NCI-H82 treated with DMSO at 0.1 percent for 48 hours (cell line): ENCODE results near the gene SLC49A3.
A peak's percentile ranks its signal among the peaks of the same experiment; 100 is the strongest.

Experiments
- DNase-seq: peaks from one replicate; lab custom pipeline; 2025; ENCODE audit not compliant: unreplicated experiment; lab: John Stamatoyannopoulos, UW

The SLC49A3 gene

GRCh38 chr4:666822-667544 is 22.0 kb downstream of the SLC49A3 start:
- no peak for DNase-seq

- DNase-seq: no peak
Observed at GRCh38 chr4:666436-666810, 22.5 kb downstream of the SLC49A3 start.

- no peak for DNase-seq
Observed at GRCh38 chr4:665751-666435, 23.1 kb downstream of the SLC49A3 start.

- DNase-seq: no peak
Observed at GRCh38 chr4:665381-665750, 23.6 kb downstream of the SLC49A3 start.

DNA sequence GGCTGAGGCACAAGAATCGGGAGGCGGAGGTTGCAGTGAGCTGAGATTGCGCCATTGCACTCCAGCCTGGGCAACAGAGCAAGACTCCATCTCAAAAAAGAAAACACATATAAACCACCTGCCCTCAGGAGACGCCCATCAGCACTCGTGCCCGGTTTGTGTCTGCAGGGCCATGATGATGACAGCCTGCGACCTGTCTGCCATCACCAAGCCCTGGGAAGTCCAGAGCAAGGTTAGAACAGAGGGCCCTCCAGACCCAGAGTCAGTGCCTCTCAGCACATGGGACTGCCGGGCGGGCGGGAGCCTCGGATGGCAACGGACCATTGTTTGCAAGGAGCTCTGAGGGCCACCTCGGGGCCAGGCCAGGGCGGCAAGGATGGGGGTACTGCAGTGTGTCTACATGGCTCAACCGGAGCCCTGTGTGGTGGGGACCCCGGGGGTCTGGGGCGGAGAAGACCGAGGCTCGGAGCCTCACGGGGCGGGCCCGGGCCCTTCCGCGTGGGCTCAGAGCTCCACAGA is 24.2 kb downstream of the SLC49A3 start:
- no peak for DNase-seq

DNA sequence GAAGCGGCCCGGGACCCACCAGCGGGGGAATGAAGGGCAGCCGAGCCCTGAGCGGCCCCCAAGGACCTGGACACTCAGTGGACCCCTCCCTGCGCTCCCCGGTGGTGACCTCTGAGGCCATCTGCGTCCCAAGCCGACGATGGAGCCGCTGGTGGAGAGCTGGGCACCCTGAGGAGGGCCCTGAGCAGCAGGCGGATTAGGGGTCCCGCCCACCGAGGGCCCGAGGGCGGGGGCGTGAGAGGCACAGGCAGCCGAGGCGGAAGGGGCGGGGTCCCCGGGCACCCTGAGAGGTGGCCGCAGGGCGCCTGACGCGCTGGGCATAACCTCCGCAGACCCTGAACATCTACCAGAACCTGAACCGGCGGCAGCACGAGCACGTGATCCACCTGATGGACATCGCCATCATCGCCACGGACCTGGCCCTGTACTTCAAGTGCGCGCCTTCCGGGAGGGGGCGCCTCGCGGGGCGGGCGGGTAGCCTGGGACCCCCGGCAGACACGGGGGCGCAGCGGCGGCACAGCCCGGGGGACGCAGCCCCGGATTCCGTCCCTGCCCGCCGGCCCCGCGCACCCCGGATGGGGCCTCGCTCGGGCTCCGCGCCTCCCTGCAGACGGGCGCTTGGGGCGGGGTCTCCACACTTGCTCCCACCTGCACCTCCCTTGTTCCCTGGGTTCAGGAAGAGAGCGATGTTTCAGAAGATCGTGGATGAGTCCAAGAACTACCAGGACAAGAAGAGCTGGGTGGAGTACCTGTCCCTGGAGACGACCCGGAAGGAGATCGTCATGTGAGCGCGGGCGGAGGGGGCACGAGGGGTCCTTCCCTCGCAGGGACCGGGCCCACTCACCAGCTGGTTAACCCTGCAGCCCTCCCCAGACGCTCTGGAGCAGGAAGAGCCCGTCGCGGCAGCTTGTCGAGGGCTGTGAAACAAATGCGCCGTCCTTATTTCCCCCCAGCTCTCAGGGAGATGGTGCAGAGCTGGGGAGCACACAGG is 25.2 kb downstream of the SLC49A3 start:
- peak; percentile 20 for DNase-seq

DNA sequence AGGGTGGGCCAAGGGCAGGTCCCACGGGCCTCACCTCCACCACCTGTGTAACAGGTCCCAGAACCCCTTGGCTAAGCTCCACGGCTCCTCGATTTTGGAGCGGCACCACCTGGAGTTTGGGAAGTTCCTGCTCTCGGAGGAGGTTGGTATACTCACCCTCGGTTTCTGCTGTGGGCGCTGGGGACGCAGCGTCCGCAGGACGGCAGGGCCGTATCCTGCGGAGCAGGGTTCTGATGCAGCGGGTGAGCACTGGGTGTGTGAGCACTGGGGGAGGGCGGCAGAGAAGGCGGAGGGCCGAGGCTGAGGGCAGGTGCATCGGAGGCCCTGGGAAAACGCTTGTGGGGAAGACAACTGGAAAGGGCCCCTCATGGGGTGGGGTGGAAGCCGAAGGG is 25.9 kb downstream of the SLC49A3 start:
- no peak for DNase-seq

DNA sequence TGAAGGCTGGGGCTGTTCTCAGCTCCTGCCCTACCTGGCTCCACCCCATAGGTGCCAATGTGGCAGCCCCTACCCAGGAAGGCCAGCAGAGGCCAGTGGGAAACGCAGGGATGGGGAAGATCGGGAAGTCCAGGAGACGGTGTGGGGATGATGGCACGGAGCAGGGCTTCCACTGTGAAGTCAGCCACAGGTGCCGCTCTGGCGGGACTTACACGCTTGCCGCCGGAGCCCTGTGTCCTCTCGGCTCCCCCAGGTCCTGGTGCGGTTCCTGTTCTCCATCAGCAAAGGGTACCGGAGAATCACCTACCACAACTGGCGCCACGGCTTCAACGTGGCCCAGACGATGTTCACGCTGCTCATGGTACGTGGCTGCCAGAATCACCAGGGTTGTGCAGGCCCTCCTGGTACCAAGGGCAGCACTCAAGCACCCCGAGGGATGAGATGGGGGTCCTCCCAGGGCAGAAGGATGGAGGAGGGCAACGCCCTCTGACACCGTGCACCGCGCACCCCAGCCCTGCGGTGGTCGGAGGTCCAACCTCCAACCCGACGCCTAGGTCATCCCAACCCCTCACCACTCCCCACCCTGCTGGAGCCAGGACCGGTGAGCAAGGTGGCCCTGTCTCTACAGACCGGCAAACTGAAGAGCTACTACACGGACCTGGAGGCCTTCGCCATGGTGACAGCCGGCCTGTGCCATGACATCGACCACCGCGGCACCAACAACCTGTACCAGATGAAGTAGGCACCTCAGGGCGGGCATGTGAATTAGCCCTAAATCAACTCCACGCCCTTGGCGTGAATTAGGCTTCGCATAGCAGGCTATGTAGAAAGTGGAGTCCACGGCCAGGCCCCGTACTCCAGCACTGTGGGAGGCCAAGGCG is 26.8 kb downstream of the SLC49A3 start:
- no peak for DNase-seq

DNA sequence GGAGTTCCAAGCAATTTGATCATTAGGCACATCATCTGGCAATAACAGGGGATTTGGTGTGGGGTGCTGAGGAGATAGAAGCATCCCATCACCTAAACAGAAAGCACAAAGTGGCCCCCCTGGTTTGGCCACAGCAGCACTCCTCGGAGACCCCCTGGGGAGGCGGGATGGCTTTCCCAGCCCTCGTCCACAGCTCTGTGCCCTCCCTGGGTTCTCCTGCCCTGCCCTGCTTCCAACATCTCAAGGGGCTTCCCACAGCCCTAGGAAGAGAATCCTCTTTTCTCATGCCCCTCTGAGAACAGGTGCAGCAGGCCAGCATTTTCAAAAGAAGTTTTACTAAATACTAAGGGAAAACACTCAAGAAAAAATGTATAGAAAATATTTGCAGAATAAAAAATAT is 27.7 kb downstream of the SLC49A3 start:
- no peak for DNase-seq

DNA sequence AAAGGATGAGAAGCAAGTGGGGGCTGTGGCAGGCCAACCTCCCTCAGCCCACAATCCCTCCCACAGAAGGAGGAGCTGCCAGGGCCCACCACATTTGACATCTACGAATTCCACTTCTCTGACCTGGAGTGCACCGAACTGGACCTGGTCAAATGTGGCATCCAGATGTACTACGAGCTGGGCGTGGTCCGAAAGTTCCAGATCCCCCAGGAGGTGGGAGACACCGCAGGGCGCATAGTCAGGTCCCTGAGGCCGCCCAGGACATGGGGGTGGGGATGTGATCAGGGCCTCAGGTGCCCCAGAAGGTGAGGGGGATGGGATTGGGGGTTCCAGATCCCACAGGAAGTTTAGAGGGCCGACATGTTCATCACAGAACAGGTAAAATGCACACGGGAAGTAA is 28.6 kb downstream of the SLC49A3 start:
- DNase-seq: no peak

- DNase-seq: no peak
Observed at GRCh38 chr4:659851-660250, 29.1 kb downstream of the SLC49A3 start.

DNA sequence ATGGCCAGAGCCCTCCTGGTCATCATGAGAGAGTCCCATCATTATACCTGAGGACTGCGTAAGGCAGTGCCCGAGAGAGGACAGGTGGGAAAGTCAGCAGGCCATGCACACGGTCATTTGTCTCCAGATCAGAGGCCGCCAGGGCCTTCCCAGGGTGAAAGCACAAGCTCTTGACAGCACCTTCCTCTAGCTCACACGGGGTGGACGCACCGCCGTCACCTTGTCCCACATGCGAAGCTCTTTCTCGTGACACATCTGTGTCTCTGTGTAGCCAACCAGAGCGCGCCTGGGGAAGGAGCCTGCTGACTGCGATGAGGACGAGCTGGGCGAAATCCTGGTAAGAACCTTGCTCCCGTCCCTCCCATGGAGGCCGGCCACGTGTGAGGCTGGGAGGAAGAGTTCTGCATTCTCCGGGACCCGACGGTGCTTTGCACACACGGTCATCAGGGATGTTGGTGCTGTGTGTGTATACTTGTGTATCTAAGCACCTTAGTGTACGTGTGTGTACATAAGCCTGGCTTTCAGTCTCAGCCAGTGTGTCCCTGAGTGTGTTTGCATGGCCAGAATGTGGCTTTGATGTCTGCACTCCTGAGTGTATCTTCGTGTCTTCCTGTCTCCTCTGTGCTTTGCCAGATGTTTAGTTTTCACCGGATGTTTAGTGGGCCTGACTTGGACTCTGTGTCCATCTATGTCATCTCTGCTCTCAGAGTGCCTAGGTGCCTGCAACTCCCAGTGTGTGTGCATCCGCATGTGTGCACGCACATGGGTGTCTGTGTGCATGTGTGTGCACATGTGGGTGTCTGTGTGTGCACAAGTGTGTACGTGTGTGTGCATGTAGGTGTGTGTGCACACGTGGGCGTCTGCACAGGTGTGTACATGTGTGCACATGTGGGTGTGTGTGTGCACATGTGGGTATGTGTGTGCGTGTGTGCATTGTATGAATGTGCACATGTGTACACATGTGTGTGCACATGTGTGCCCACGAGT is 30.0 kb downstream of the SLC49A3 start:
- no peak for DNase-seq

- DNase-seq: no peak
Observed at GRCh38 chr4:657834-658667, 30.9 kb downstream of the SLC49A3 start.

GRCh38 chr4:657338-657833 is 31.6 kb downstream of the SLC49A3 start:
- DNase-seq: no peak

DNA sequence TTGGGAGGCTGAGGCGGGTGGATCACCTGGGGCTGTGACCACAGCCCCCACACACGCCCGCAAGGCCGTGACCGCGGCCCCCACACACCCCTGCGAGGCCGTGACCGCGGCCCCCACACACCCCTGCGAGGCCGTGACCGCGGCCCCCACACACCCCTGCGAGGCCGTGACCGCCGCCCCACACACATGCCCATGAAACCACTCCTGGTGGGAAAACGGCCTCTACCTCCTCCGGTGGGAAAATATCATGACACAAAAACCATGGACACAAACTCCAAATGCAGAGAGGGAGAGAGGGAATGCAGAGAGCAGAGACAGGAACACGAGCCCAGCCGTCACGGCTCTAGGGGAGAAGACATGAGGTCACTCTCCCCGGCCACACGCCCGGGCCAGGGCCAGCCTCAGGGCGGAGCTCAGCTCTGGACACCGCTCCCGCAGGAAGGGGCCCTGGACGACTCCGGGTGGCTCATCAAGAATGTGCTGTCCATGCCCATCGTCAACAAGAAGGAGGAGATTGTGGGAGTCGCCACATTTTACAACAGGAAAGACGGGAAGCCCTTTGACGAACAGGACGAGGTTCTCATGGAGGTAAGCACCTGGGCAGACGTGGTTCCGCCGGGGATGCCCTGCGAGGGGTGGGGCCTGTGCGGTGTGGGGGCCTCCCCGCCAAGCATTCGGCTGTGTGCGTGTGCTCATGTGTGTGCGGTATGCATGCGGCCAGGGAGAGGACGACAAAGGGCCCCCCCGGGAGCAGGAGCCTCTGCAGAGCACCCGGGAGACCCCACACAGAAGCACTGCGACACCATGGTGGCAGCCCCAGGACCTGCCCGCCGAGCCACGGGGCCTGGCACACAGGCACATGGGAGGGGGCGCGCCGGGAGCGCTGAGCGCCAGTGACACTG is 32.3 kb downstream of the SLC49A3 start:
- no peak for DNase-seq

DNA sequence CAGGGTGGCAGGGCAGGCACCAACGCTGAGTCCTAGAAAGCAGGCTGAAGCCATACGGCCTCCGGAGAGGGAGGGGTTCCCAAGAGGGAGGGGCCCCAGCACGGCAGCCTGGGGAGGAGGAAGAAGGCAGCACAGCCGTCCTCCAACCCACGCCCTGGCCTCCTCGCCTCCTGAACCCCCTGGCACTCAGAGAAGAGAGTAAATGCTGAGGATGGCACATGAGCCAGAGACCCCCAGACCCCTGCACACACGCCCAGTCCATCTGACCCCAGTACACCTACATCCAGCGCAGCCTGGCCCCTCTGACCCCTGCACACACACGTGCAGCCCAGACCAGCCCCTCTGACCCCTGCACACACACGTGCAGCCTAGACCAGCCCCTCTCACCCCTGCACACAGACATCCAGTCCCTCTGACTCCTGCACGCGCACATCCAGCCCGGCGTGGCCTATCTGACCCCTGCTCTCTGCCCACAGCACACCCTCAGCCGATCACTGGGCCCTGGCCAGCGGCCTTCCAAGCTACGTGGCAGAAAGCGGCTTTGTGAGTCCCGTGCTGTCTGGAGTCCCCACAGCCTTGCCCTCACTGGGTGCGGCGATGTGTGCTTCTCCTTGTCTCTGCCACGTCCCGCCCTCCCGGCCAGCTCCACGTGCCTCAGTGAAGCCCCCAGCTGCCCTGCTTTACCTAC is 33.3 kb downstream of the SLC49A3 start:
- DNase-seq: no peak
